Aorta (tissue), 4 donors: ENCODE results near the gene SLC30A2. TPM values are rescaled to one million over a fixed set of nuclear protein-coding genes. Genes with fewer than 3 reads are reported as not detected.

Source experiments
- polyA plus RNA-seq, 2 donors: library from polyadenylated mRNA; stranded (reverse); fragments of 200-250 nt; gene quantifications; one replicate each; pipeline ENCODE4 v1.2.3, GENCODE V29; 2013
- total RNA-seq, 2 donors: library from RNA; stranded (reverse); fragmentation: NEBNext Ultra II Directional; extraction: Animal tissue kit (Norgen Biotek cat#: 25700); gene quantifications; one replicate each; pipeline ENCODE4 v1.2.1, GENCODE V29; 2021
- donor health status: healthy with polysubstance abuse.
- donor health status: Bipolar disorder and iron deficiency.
- donor health status: DM: no; HTN: no; CAD: no.
- donor health status: DM: yes; HTN: yes; CAD: no.

SLC30A2 gene
- total and polyA plus RNA-seq, 4 donors = 0.13 TPM; not detected in 3

Other genes starting within 250 kb of the SLC30A2 start
- gene SELENON, start 245.9 kb downstream of the SLC30A2 start, total RNA-seq = 10 to 100 TPM; 68.0 to 79.4 TPM
- 10 to 100 TPM; 13.1 to 36.9 TPM for gene SELENON, start 245.9 kb downstream of the SLC30A2 start, polyA plus RNA-seq
- gene MTFR1L, start 226.2 kb downstream of the SLC30A2 start, total RNA-seq = 10 to 100 TPM; 54.0 to 59.6 TPM
- gene MTFR1L, start 226.2 kb downstream of the SLC30A2 start, polyA plus RNA-seq = 10 to 100 TPM; 52.2 to 72.3 TPM
- not detected for gene AUNIP, start 186.7 kb downstream of the SLC30A2 start, total RNA-seq
- not detected for gene AUNIP, start 186.7 kb downstream of the SLC30A2 start, polyA plus RNA-seq
- 10 to 100 TPM in 1 of 2 donors, 1 to 10 TPM in 1; 6.4 to 11.3 TPM for gene PAQR7, start 170.4 kb downstream of the SLC30A2 start, total RNA-seq
- 1 to 10 TPM; 7.9 to 8.5 TPM for gene PAQR7, start 170.4 kb downstream of the SLC30A2 start, polyA plus RNA-seq
- gene STMN1, start 139.7 kb downstream of the SLC30A2 start, total RNA-seq = 10 to 100 TPM; 34.5 to 37.6 TPM
- gene STMN1, start 139.7 kb downstream of the SLC30A2 start, polyA plus RNA-seq = 10 to 100 TPM; 28.2 to 56.1 TPM
- 1 to 10 TPM; 4.8 to 6.4 TPM for gene PAFAH2, start 48.1 kb downstream of the SLC30A2 start, total RNA-seq
- 1 to 10 TPM; 3.7 to 4.9 TPM for gene PAFAH2, start 48.1 kb downstream of the SLC30A2 start, polyA plus RNA-seq
- gene EXTL1, start 24.3 kb downstream of the SLC30A2 start, total RNA-seq = 1 to 10 TPM in 1 of 2 donors, under 1 TPM in 1; 0.29 to 1.3 TPM
- gene EXTL1, start 24.3 kb downstream of the SLC30A2 start, polyA plus RNA-seq = under 1 TPM in 1 of 2 donors, not detected in 1; 0.33 TPM
- gene TRIM63, start 21.5 kb upstream of the SLC30A2 start, total RNA-seq = under 1 TPM; 0.19 to 0.24 TPM
- 1 to 10 TPM in 1 of 2 donors, under 1 TPM in 1; 0.36 to 1.5 TPM for gene TRIM63, start 21.5 kb upstream of the SLC30A2 start, polyA plus RNA-seq
- gene PDIK1L, start 65.7 kb upstream of the SLC30A2 start, total RNA-seq = 1 to 10 TPM; 6.5 to 7.5 TPM
- gene PDIK1L, start 65.7 kb upstream of the SLC30A2 start, polyA plus RNA-seq = 1 to 10 TPM; 2.0 to 3.8 TPM
- gene FAM110D, start 113.0 kb upstream of the SLC30A2 start, total RNA-seq = 10 to 100 TPM in 1 of 2 donors, 1 to 10 TPM in 1; 5.0 to 15.7 TPM
- 1 to 10 TPM in 1 of 2 donors, under 1 TPM in 1; 0.25 to 1.4 TPM for gene FAM110D, start 113.0 kb upstream of the SLC30A2 start, polyA plus RNA-seq
- not detected for gene C1orf232, start 122.8 kb upstream of the SLC30A2 start, total RNA-seq
- not detected for gene C1orf232, start 122.8 kb upstream of the SLC30A2 start, polyA plus RNA-seq
- 10 to 100 TPM; 13.4 to 18.3 TPM for gene ZNF593, start 123.8 kb upstream of the SLC30A2 start, total RNA-seq
- gene ZNF593, start 123.8 kb upstream of the SLC30A2 start, polyA plus RNA-seq = 10 to 100 TPM; 29.4 to 48.6 TPM
- gene ZNF593OS, start 125.7 kb upstream of the SLC30A2 start, total RNA-seq = not detected
- under 1 TPM in 1 of 2 donors, not detected in 1; 0.20 TPM for gene ZNF593OS, start 125.7 kb upstream of the SLC30A2 start, polyA plus RNA-seq
- 1 to 10 TPM; 1.5 to 1.7 TPM for gene CNKSR1, start 131.4 kb upstream of the SLC30A2 start, total RNA-seq
- gene CNKSR1, start 131.4 kb upstream of the SLC30A2 start, polyA plus RNA-seq = 1 to 10 TPM; 2.3 to 4.9 TPM
- not detected for gene CATSPER4, start 144.5 kb upstream of the SLC30A2 start, total RNA-seq
- not detected for gene CATSPER4, start 144.5 kb upstream of the SLC30A2 start, polyA plus RNA-seq
- gene CEP85, start 188.1 kb upstream of the SLC30A2 start, total RNA-seq = 1 to 10 TPM; 3.0 to 5.9 TPM
- 1 to 10 TPM in 1 of 2 donors, under 1 TPM in 1; 0.74 to 1.9 TPM for gene CEP85, start 188.1 kb upstream of the SLC30A2 start, polyA plus RNA-seq
- 100 to 1,000 TPM; 160 to 252 TPM for gene SH3BGRL3, start 234.0 kb upstream of the SLC30A2 start, total RNA-seq
- 100 to 1,000 TPM; 219 to 232 TPM for gene SH3BGRL3, start 234.0 kb upstream of the SLC30A2 start, polyA plus RNA-seq